ENCODE results near the gene NAGK.

DNA sequence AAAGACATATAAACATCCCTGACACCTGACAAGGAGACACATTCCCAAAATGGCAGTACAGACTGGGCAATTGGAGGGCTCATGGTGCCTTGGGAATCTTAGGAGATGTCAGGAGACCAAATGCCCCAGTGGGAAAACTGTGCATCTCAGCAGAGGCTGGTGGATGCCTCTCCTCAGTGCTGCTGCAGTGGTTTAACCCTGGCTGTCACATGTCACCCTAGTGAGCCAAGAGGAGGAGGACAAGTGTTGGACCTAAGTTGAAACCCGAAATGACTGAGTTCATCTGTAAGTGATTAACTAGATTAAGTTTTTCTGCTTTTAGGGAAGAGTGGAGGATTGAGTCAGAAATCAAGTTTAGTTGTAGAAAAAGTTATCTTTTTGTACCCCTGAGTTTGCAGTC is 5.2 kb upstream of the NAGK start:
- TF ChIP-seq, protein P1, sequence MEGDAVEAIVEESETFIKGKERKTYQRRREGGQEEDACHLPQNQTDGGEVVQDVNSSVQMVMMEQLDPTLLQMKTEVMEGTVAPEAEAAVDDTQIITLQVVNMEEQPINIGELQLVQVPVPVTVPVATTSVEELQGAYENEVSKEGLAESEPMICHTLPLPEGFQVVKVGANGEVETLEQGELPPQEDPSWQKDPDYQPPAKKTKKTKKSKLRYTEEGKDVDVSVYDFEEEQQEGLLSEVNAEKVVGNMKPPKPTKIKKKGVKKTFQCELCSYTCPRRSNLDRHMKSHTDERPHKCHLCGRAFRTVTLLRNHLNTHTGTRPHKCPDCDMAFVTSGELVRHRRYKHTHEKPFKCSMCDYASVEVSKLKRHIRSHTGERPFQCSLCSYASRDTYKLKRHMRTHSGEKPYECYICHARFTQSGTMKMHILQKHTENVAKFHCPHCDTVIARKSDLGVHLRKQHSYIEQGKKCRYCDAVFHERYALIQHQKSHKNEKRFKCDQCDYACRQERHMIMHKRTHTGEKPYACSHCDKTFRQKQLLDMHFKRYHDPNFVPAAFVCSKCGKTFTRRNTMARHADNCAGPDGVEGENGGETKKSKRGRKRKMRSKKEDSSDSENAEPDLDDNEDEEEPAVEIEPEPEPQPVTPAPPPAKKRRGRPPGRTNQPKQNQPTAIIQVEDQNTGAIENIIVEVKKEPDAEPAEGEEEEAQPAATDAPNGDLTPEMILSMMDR (IDR thresholded peaks at IDR 0.05): no peak
- TF ChIP-seq POLR2A (IDR thresholded peaks at IDR 0.05): no peak

Measured in sigmoid colon (tissue), 3 donors.